ENCODE data around the gene BCL2.

The BCL2 gene

DNA sequence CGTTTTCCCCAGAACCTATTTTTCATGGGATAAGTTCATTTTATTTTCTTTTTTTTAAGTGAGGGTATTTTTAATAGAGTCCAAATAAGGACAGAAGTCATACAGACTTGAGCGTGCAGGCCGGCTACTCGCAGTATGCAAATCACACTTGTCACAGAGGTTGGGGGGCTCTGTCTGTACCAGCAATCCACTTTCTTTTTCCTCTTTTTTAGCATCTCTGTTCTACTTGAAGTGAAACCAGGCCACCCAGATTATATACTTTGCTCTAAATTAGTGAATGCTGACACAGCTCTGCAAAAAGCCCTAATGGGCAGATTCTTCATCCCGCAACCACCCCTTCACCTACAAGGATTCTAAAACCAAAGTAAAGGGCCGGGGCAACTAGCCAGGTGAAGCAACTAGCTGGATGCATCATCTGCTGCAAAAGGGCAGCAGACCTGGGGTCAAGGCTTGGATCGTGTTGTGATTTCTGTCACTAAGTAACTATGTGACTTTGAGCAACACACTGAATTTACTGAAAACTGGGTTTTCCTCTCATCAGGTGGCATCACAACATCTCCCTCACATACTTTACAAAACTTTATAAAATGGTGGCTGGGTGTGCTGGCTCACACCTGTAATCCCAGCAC, 29.1 kb upstream of the BCL2 start:
- no peaks in the 10 kb centered on the region for H3K36me3 ChIP-seq (ENCODE audit: insufficient read depth)
- no peaks in the 10 kb centered on the region for H3K79me2 ChIP-seq (ENCODE audit: insufficient read depth, low read depth)
- no peaks in the 10 kb centered on the region for H3K27me3 ChIP-seq (ENCODE audit: insufficient read depth, low read depth)
- H3K9ac ChIP-seq = peak overlapping the region; percentile 13; the same call in 1 of the 2 replicates
- peak overlapping the region; percentile 50 for H3K27ac ChIP-seq
- TF ChIP-seq, protein P1, sequence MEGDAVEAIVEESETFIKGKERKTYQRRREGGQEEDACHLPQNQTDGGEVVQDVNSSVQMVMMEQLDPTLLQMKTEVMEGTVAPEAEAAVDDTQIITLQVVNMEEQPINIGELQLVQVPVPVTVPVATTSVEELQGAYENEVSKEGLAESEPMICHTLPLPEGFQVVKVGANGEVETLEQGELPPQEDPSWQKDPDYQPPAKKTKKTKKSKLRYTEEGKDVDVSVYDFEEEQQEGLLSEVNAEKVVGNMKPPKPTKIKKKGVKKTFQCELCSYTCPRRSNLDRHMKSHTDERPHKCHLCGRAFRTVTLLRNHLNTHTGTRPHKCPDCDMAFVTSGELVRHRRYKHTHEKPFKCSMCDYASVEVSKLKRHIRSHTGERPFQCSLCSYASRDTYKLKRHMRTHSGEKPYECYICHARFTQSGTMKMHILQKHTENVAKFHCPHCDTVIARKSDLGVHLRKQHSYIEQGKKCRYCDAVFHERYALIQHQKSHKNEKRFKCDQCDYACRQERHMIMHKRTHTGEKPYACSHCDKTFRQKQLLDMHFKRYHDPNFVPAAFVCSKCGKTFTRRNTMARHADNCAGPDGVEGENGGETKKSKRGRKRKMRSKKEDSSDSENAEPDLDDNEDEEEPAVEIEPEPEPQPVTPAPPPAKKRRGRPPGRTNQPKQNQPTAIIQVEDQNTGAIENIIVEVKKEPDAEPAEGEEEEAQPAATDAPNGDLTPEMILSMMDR (conservative IDR thresholded peaks at IDR 0.05; ENCODE audit: low read depth, low read length) = no peak
- peaks cover 29% of the 10 kb centered on the region for H3K4me1 ChIP-seq (ENCODE audit: low read depth, poor library complexity, severe bottlenecking)
- H4K20me1 ChIP-seq (ENCODE audit: insufficient read depth) = no peaks in the 10 kb centered on the region
- no peak overlapping the region for H3K4me3 ChIP-seq (IDR thresholded peaks at IDR 0.05; ENCODE audit: insufficient read depth, low read depth, low read length)
- H2AFZ ChIP-seq (ENCODE audit: low read depth) = peak overlapping the region; percentile 27; the same call in 1 of the 2 replicates
- H3K4me2 ChIP-seq = peak overlapping the region; percentile 55

DNA sequence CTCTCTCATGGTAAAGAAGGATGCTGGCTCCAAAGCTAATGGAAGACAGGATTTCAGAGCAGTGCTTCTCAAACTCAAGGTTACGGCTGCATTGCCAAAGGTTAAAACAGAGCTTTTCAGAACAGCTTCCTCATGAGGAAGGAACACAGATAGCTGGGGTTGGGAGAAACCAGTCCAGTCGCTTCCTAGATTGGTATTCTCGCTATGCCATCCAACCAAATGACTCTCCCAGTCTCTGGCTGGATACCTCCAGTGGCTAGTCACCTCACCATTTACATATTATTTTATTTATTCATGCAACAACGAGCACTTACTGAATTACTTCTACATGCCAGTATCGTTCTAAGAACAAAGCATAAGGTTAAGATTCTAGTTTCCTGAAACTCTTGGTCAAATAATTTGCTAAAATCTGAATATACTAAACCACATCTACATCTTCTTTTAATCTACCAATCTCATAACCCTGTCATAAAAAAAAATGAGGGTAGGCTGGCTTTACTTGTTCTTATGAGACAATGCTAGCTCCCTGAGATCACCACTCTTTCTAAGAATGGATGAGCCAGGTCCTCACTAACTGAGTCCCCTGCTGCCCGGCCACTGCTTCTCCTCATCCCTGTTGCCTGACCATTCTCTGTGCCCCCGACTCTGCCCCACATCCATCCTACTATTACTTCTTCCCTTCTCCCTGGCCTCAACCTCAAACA, 27.1 kb upstream of the BCL2 start:
- Histone ChIP-seq H3K4me1 (ENCODE audit: low read depth, poor library complexity, severe bottlenecking) (peaks cover 29% of the 10 kb centered on the region), H3K27me3 (ENCODE audit: insufficient read depth, low read depth) (no peaks in the 10 kb centered on the region), H3K27ac (no peak overlapping the region), H3K79me2 (ENCODE audit: insufficient read depth, low read depth) (no peaks in the 10 kb centered on the region), H4K20me1 (ENCODE audit: insufficient read depth) (no peaks in the 10 kb centered on the region), H2AFZ (ENCODE audit: low read depth) (no peak overlapping the region), H3K4me2 (no peak overlapping the region), H3K4me3 (IDR thresholded peaks at IDR 0.05; ENCODE audit: insufficient read depth, low read depth, low read length) (no peak overlapping the region), H3K36me3 (ENCODE audit: insufficient read depth) (no peaks in the 10 kb centered on the region), H3K9ac (no peak overlapping the region)
- TF ChIP-seq, protein P1 (conservative IDR thresholded peaks at IDR 0.05; ENCODE audit: low read depth, low read length) = no peak

DNA sequence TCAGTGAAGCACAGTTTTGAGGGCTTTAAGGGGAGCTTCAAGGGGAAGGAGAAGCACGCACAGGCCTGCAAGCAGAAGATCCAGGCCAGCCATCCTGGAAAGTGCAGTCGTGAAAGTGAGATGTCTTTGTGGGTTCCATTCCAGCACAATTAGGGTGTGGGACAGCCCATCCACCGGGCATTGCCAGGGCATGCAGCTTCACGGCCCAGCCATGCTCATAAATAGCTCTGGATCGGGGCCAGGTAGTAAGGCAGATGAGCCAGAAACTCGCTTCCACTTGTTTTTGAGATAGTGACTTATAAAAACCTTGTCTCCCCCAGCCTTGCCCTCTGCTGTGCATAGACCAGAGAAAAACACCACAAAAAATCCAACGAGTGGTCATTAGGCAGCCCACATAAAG, 26.5 kb upstream of the BCL2 start:
- Histone ChIP-seq H3K4me3 (IDR thresholded peaks at IDR 0.05; ENCODE audit: insufficient read depth, low read depth, low read length) (no peak overlapping the region), H2AFZ (ENCODE audit: low read depth) (no peak overlapping the region), H3K9ac (no peak overlapping the region), H3K4me1 (ENCODE audit: low read depth, poor library complexity, severe bottlenecking) (peaks cover 29% of the 10 kb centered on the region), H3K4me2 (no peak overlapping the region), H4K20me1 (ENCODE audit: insufficient read depth) (no peaks in the 10 kb centered on the region), H3K27me3 (ENCODE audit: insufficient read depth, low read depth) (no peaks in the 10 kb centered on the region), H3K79me2 (ENCODE audit: insufficient read depth, low read depth) (no peaks in the 10 kb centered on the region), H3K36me3 (ENCODE audit: insufficient read depth) (no peaks in the 10 kb centered on the region), H3K27ac (no peak overlapping the region)
- TF ChIP-seq, protein P1 (conservative IDR thresholded peaks at IDR 0.05; ENCODE audit: low read depth, low read length) = no peak

DNA sequence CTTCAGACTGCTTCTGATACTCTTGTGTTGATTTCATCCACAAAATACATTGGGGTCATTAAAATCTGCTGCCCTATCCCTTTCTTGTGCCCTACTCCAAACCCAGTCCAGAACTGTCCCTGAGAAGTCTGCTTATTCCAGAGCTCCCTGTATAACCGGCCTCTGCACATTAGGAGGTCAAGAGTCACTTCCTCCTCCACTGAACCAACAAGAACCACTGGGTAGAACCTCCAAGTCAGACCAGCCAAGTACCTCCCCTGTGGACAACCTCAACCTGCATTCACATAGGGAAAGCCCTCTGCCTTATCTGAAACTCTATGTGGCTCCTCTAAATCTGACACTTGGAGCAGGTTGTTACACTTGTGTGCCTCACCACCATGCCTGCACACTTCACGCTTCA, 25.3 kb upstream of the BCL2 start:
- no peaks in the 10 kb centered on the region for H4K20me1 ChIP-seq (ENCODE audit: insufficient read depth)
- H3K9ac ChIP-seq = no peak overlapping the region
- no peak overlapping the region for H3K4me2 ChIP-seq
- H2AFZ ChIP-seq (ENCODE audit: low read depth) = no peak overlapping the region
- TF ChIP-seq, protein P1 (conservative IDR thresholded peaks at IDR 0.05; ENCODE audit: low read depth, low read length) = no peak
- no peaks in the 10 kb centered on the region for H3K79me2 ChIP-seq (ENCODE audit: insufficient read depth, low read depth)
- peaks cover 33% of the 10 kb centered on the region for H3K4me1 ChIP-seq (ENCODE audit: low read depth, poor library complexity, severe bottlenecking)
- H3K36me3 ChIP-seq (ENCODE audit: insufficient read depth) = no peaks in the 10 kb centered on the region
- H3K27me3 ChIP-seq (ENCODE audit: insufficient read depth, low read depth) = no peaks in the 10 kb centered on the region
- H3K4me3 ChIP-seq (IDR thresholded peaks at IDR 0.05; ENCODE audit: insufficient read depth, low read depth, low read length) = no peak overlapping the region
- H3K27ac ChIP-seq = no peak overlapping the region

All from KMS-11 (cell line).